Measurements from ENCODE around the gene ABCB10.

- TF ChIP-seq CTCF (IDR thresholded peaks at IDR 0.05) (no peak), POLR2AphosphoS5 (IDR thresholded peaks at IDR 0.05) (no peak)
Measured at GRCh38 chr1:229590119-229590518, 31.6 kb upstream of the ABCB10 start.

Measured in prostate gland (tissue), 2 donors.